GM18909 (cell line): ENCODE data around the gene TRIO.

Experiments used
- ATAC-seq: cut with Tn5 transposase; IDR thresholded peaks from one replicate; pipeline ENCODE4 v1.9.1; 2021; ENCODE audit warnings: mild to moderate bottlenecking; ENCODE audit not compliant: unreplicated experiment, poor library complexity

The TRIO gene

DNA sequence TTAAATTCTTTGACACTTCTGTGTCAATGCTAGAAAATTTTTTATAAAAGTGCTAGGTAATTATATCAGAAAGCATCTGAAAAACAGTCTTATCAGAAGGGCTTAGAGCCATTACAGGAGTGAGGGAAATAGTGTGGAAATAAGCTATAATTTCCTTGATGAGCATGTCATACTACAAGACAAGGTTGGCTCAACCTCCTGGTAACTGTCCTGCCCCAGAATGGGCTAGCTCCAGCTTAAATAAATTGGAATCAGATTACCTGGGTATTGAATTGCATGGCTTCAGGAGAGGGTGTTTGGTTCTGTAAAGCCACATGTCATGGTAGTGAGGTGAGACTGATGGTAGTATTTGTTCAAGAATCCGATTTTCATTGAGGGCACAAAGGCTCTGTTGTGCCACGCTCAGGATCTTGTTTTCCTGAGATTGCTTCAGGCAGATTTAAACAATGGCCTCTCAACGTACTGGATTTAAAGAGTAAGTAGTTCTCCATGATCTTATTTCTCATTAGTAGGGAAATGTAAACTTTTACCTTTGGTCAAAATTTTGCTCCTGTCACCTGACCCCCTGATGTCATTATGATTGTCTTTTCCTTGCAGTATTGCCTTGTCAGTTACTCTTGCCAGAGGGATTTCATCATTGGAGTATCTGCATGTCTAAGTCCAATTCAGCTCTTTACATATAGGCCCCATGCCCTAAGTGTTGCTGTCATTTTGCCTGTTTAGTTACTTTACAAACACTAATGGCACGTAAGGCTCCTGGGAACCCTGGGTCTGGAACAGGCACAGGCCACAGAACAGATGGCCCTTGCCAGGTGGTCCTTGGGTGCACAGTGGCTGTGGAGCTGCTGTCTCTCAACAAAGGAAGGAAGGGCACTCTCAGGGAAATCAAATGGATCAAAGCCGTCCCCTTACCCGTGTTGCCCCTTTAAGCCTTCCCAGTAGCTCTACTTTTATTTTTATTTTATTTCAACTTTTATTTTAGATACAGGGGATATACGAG lies 21.3 kb downstream of the TRIO start:
- no peak for ATAC-seq

DNA sequence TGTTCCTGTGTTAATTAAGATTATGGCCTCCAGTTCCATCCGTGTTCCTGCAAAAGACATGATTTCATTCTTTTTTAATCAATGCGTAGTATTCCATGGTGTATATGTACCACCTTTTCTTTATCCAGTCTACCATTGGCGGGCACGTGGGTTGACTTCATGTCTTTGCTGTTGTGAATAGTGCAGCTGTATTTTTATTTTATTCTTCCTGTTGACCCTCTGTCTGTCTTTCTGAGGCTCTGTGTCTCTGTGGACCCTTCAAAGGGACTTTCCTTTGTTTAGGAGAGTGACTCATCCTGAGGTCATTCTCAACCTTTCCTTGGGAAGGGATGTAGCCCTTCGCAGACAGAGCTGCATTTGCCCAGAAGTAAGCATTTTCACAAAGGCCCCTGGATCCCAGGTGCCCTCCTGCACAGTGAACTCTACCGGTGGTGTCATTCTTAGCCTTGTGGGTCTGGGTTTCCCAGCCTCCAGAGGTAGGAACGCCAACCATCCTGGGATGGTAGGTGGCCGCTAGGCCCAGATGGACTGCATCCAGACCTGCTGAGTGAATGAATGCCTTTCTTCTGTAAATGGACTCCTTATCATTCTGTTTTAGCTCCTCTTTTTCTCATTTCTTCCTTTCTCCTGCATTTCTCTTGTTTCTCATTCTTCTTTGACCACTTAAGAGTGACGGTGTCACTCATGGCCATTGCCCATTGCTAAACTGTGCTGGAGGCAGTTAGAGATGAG lies 22.4 kb downstream of the TRIO start:
- no peak for ATAC-seq

DNA sequence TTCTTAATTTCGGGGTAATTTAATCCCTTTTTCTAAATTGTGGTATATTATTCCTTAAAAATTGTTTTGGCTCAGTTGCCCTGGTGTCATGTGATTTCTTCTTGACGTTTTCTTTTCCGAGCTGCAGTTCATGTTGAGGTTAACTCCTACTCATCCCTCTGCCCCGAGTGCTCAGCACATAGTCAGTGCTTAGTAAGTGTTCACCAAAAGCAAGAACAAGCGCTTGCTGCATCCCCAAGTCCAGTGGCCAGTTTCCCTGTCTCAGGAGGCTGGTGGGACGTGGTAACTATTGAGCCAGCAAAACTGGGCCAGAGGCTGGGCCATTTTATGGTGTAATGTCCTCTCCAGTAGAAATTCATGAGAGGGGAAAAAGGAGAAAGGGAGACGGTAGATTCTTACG lies 23.3 kb downstream of the TRIO start:
- no peak for ATAC-seq

DNA sequence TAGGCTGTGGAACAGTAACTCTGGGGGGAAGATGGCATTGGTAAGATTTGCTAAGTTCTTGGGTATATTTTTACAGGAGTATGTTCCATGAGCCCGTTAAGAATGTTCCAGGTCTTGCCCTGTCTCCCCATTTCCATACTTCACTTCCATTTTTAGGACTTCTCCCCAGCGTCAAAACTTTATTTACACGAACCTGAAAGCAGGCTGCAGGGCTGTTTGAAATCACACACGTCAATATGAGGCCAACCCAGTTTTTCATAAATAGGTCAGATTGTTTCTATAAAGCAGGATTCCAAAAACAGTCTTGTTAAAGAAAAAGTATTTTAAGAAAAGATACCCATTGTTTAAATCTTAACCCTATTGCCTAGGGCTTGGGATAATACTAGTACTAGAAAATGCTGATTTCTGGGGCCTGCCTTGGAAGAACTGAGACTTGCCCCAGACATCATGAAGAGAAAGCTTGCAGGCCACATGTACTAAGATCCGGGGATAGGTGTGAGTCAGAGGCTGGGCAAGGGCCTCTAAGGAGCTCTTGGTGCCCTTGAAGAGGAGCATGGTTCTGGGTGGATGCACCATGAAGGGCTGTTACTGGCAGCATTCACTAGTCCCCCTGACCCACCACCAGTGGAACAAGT lies 24.2 kb downstream of the TRIO start:
- ATAC-seq, result peak; percentile 27

DNA sequence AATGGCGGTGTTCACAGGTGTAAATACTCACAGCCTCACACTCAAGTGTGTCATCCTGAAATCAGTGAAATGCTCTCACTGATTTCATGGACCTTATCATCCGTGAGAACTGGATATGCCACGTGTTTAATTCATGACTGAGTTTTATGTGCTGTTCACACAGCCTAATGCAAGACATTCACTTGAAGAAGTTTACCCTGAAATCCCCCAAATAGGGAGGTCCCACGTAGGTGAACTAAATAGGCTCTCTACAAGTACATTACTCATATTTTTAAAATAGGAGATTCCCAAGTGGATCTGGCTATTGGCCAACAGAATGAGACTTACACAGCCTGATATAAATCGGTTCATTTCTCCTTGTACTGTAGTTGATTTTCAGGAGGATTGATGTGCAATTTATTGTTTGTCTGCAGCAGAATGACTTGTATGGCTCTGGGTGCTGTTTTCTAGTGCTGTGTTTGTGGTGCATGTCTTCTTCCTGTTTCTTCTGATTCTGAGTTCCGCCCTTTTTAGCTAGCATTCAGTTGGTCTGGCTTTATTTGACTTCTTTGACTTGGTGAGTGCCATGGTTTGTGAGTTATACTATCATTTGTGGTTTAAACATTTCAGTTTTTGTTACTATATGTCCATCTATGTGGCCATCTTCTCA lies 25.1 kb downstream of the TRIO start:
- no peak for ATAC-seq

DNA sequence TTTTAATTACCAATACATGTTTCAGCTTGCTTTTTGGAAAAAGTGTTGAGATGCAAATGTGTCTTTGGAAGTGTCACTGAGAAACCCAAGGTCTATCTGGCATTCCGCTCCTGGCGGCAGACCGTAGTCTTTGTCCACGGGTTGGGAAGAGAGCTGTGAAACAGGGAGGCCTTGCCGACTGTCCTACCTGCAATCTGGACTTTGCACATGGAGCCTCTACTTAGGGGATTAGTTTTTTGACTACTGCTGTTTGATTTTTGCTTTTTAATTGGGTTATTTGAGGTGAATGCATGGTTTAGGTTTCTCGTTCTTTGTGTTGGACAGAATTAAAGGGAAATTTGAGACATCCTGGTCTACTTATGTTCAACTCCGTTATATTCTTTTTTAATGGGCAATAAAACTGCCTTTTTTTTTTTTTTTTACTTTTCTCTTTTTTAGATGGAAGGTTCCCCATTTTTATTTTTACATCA lies 25.7 kb downstream of the TRIO start:
- ATAC-seq, result no peak

DNA sequence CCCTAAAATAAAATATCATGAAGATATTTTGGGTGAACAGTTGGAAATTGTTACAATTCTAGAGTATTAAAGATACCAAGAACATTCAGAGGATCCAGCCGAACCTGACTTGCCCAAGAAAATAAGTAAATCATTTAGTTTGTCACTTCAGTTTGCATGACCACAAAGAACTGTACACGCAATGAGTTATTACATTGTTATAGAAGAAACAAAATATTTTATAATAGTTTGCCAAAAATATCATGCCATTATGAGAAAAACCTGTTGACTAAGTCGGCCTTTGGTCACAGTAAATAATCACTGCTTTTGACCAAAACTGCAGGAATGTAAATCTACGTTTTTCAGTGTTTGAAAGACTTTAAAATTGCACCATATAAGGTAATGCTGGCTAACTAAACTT lies 27.9 kb downstream of the TRIO start:
- ATAC-seq, result no peak

DNA sequence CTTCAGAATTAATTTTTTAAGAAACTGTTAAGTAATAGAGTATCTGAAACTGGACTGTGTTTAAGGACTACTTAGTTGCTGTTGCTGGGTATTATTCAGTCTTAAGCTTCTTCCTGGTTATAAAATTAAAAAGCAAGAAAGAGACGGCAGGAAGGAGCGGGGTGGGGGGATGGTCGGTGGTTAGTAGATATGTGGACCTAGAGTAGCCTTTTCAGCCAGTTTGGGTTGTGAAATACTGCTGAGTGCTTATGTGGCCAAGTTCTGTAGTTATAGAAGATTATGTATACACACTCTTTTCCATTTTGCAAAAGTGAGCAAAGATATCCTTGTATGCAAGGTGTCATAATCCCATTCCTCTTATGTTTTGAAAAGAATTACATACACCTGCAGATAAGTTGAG lies 28.5 kb downstream of the TRIO start:
- no peak for ATAC-seq

DNA sequence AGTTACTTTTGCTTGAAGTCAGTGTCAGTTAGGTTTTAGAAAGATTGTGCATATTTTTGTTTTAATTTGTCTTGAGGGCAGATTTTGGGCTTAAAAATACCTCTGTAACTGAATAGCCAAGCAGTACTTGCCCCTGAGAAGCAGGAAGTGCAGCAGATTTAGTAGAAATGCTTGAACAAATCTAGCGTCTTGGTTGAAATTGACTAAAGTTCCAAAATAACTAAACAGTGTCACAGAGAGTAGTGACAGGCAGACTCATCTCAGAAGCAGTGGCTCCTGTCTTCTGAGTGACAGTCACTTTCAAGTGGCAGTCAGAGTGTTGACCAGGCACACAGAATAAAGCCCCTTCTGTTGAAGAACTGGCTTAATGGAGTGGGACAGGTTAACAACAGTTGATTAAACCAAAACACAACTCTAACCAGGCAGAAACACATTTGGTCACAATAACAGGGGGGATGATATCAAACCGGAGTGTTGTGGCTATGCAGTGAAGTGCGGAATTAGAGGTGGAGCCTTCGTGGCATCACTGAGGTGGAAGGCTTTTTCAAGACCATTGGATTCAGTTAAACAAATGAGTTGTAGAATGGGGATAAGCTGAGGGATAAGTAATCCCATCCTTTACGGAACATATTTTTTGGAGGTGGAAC lies 29.1 kb downstream of the TRIO start:
- ATAC-seq, result peak; percentile 59

DNA sequence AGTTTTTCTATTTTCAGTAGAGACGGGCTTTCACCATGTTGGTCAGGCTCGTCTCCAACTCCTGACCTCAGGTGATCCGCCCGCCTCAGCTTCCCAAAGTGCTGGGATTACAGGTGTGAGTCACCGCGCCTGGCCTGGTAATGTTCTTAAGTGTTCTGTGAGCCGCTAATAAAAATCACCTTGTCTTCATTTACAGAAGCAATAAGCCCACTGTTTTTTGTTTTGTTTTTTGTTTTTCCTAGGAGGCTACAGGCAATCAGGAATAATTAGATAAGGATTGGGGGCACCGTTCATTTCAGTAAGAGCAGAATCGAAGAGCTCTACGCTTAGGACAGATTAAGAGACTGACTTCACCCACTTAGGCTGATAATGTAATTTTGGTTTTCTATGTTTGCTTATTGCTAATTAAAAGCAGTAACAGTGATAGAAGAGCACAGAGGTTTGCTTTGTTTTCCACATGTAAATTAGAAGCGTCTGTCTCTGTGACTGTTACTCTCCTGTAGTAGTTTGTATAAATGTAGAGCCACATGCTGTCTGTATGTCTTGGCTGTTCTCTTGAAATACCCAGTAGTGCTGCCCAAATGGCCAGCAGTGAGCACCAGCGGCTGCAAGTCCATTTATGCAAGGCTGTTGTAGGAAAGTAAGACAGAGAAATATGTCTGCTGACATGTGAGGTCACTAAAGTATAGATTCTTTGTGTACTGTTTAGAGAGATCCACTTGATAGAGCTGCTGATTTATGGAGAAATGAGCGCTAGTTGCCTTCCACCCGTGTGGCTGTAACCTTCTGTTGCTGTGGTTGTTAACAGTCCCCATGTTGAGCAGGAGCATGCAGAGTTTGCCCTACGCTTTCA lies 30.5 kb downstream of the TRIO start:
- peak; percentile 12 for ATAC-seq

DNA sequence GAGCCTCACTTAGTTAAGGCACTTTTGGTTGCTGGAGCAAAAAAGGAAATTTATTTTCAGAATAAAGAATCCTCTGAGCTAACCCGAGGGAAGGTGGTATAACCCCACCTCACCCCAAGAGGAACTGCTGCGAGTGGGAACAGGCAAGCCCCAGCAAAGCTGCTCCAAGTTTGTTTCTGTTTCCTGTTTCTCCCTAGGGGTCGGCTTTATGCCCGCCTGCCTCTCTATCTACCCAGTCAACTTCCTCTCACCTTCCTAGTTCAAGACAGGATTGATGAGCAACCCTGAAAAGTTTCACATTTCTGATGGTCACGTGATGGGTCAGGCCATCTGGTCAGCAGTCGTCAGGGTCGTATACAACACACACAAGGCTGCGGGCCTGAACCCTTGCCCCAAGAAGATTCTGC lies 31.1 kb downstream of the TRIO start:
- ATAC-seq, result peak; percentile 35

DNA sequence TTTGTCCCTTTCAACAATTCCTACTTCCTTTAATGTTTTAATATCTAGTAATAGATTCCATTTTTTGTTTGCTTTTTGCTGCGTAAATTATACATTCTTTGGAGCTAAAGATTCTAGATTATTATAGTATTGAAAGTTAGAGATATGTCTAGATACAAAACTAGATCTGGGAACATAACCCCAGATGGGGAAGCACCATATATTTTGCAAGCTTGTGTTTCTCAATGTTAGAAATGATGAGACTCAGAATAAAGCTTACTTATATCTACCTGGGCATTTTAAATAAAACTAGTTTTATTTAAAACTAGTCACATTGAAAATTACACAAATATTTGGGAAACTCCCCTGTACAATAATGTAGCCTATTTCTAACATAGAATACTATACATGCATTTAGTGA lies 32.2 kb downstream of the TRIO start:
- no peak for ATAC-seq

DNA sequence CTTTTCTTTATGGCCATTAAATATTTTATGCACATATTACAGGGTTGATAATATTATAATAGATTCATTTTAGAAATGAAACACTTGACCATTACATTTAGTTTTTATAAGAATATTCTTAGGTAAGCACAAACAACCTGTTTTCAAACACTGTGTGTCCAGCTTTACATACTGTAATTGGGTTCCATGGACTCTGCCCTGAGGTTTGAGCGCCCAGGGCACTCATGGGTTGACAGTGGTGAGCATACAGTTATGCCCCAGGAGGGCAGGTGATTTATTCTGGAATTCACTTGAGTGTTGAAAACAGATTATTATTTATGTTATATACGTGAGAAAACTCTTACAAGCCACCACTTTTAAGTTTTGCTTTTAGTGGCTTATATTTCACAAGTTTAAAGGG lies 33.7 kb downstream of the TRIO start:
- no peak for ATAC-seq

DNA sequence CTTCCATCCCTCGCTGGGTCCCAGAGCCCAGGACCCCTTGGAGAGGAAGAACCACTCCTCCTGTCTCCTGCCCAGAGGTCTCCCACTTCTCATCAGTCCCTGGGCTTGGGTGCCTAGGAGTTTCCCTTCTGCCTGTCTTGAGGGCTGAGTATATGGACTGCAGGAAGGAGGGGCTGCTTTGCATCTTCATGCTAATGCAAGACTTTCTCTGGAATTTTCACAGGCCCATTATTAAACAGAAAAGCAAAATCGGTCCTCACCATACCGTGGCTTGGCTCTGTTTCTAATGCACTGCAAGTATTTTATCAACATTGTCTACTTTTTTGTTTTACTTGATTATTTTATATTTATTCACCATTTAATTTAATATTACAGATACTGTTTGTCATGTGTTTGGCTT lies 34.5 kb downstream of the TRIO start:
- ATAC-seq, result no peak

DNA sequence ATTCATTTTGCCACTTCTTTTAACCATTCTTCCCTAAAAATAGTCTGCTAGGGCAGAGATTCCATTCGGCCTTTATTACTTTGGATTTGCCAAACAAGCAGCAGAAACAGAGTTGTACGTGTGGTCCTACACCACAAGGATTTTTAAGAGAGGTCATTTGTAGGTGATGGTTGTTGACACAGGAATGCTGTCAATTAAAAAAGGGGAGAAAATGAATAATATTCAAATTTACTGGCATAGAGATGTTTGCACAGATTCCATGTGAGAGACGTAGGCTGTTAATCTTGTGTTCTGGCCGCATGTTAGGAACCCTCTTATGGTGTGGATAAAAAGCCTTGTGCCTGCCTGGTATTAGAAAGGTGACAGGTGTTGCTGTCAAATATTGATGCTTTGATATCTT lies 34.9 kb downstream of the TRIO start:
- ATAC-seq, result no peak

DNA sequence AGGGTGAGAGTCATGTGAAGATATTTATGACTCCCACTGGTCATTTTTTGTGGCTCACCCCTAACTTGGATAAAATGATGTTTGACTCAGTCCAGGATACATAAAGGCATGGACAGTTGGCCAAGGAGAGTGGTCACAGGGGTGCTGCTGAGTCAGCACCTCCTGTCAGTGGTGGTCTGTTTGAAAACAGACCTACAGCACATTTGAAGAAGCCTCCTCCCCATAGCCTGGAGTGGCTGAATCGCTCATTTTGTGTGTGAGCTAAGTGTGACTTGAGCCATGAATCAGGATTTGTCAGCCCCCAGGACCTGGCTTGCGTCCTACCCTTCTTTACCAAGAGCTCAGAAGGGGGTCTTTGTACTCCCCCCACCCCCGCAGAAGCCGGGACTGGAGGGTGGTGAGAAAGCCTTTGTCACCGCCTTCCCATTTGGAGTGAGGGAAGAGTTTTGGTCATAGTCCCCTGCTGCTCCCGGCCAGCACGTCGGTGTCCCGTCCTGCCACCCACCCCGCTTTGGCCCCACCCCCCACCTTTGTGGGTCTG lies 35.6 kb downstream of the TRIO start:
- ATAC-seq, result no peak

DNA sequence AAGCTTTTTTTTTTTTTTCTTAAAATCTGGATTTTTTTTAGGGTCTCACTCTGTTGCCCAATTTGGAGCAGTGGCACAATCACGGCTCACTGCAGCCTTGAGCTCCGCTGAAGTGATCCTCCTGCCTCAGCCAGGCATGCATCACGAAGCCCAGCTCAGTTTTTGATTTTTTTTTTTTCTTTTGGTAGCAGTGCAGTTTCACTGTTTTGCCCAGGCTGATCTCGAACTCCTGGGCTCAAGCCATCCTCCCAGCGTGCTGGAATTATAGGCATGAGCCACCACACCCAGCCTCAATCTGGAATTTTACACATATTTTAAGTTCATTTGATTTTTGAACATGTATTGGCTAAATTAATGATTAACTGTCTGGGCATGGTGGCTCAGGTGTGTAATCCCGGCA lies 36.3 kb downstream of the TRIO start:
- no peak for ATAC-seq

DNA sequence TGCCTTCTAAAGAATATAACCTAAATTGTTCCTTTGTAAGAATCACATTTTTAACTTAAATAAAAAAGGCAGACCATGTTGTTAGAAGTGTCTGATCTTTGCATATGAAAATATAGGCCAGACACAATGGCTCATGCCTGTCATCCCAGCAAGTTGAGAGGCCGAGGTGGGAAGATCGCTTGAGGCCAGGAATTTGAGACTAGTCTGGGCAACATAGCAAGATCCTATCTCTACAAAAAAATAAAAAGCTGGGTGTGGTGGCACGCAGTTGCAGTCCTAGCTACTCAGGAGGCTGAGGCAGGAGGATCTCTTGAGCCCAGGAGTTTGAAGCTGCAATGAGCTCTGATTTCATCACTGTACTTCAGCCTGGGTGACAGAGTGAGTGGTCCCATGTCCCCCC lies 37.3 kb downstream of the TRIO start:
- ATAC-seq, result no peak
